Ishikawa (cell line): ENCODE measurements around the gene PHACTR4.

Source experiments
- RAD21 ChIP-seq: IDR thresholded peaks from 2 replicates; pipeline ENCODE4 v1.6.1; 2012; ENCODE audit warnings: low read depth
- TAF1 ChIP-seq: IDR thresholded peaks from 2 replicates; pipeline ENCODE4 v1.6.1; 2012; ENCODE audit warnings: low read depth, mild to moderate bottlenecking

GRCh38 chr1:28441674-28442073 is 72.1 kb downstream of the PHACTR4 start:
- TF ChIP-seq RAD21 = no peak
- no peak for TF ChIP-seq TAF1
